CD4-positive, alpha-beta T cell treated with Interleukin-17A for 4 hours (primary cell): ENCODE results near the gene LCE3C.
"Not testable (repeated sequence)": the region's sequence is repeated elsewhere in the genome, so short reads cannot be mapped to it uniquely, and the experiment has no call there.

Source experiments
- DNase-seq: peaks from one replicate; pipeline ENCODE4 v3.0.0-alpha.2; 2020; ENCODE audit warnings: mixed read lengths

LCE3C gene, protein sequence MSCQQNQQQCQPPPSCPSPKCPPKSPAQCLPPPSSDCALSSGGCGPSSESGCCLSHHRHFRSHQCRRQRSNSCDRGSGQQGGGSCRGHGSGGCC

DNA sequence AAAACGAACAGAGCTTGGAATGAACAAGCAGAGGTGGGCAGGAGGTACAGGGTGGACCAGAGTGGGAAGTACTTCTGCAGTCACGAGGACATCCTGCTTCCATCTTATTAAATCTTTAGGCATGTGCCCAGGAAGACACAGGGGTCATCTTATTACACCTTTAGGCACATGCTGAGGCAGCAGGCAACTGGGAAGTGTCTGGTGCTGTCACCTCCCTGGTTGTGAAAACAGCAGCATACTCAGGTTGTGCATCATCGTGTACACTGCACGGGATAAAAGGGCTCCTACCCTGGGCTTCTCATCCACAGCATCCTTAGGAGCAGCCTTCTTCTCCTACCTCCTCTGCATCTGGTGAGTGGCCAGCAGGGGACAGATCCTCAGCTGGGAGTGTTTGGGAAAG, at the start of gene LCE3C:
LCE3C (plus strand) TSS at position 301 of the 400 bp plus-strand sequence. CDS start 498 bp downstream, outside the sequence.
- DNase-seq, result no peak

DNA sequence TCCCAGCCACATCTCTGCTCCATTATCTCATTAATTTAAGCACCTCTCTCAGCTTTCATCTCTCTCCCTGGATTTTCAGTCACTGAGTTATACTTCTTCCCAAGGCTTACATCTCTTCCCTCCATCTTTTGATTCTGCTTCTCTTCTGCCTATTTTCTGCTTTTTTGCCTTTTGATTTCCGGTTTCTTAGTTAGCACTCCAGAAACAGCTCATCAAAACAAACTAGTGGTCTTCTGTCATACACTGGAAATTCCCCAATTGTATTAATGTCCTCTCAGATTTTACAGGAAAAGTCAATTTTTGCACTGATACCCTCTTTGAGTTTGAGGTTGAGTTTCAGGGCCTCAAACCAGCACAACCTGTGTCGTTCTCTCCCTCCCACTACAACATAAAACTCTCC, 34.9 kb upstream of the LCE3C start:
- no peak for DNase-seq

DNA sequence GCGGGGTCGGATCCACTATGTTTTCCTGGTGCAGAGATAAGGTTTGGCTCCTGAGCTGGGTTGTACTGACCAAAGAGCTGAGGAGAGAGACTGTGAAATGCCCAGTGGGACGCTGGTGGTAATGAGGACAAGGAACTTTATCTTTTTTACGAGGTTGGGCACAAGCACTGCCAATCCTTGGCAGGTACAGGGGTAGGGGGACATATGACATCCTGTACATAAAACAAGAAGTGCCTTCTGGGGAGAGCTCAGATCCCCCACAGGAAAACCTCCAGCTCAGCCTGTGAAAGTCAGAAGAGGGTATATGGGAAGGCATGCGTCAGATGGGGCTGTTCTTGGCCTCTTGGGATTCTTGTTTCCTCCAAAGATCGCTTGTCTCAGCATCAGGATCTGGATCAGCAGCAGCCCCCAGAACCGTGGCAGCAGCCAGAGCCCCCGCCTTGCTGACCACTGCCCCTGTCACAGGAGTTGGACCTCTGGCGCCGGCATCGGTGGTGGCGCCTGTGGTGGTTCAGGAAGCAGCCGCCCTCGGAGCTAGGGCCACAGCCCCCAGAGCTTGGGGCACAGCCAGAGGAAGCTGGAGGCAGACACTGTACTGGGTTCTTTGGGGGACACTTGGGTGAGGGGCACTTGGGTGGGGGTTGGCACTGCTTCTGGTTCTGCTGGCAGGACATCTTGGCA, 34.4 kb upstream of the LCE3C start:
- no peak for DNase-seq

DNA sequence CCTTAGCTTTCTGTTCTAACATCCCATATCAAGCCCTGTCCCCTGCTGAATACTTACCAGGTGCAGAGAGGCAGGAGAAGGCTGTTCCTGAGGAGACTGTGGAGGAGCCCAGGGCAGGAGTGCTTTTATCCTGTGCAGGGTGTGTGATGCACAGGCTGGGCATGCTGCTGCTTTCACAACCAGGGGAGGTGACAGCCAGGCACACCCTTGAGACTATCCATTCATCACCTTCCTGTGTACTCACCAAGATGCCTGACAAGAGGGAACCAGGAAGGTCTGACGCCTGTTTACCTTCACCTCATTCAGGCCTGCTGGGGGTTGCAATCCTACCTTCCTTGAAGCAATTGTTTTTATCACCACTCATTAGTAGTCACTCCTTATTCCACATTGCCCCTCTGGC, 33.4 kb upstream of the LCE3C start, which contains the start of gene LCE3E:
LCE3E (minus strand) TSS at position 100 of the 400 bp plus-strand sequence. CDS start 572 bp downstream, outside the sequence.
- no peak for DNase-seq

DNA sequence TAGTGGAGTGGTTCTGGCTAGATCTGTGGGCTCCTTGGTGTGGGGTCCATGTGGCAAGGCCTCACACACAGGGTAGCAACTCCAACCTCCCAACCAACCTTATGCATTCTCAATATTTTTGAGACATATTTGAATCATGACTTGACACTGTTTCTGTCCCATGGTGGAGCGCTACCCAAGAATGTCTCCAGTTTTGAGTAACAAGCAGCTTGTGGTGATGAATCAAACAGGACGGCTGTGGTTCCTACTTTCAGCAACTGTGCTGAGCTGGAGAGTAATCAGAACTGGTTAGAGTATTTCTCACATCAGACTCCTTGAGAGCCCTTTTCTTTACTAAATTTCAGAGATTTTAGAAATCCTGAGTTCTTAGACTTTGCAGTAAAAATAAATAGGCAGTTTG, 22.9 kb upstream of the LCE3C start:
- DNase-seq, result no peak

DNA sequence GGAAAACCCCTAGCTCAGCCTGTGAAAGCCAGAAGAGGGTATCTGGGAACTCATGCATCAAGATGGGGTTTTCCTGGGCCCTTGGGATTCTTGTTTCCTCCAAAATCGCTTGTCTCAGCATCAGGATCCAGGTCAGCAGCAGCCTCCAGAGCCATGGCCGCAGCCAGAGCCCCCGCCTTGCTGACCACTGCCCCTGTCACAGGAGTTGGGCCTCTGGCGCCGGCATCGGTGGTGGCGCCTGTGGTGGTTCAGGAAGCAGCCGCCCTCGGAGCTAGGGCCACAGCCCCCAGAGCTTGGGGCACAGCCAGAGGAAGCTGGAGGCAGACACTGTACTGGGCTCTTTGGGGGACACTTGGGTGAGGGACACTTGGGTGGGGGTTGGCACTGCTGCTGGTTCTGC, 20.5 kb upstream of the LCE3C start:
- DNase-seq, result not testable (repeated sequence)

DNA sequence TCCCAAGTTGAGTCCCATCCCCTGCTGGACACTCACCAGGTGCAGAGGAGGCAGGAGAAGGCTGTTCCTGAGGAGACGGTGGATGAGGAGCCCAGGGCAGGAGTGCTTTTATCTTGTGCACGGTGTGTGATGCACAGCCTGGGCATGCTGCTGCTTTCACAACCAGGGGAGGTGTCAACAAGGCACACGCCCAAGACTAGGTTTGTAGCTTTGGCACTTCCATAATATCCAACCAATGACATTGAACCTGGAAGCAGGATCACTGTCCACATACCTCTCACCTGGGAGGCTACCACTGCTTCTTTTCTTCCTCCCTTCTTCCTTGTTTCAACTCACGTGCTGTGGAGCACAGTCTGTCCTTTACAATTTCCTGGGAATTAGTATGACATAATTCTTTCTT, 19.6 kb upstream of the LCE3C start, which contains the start of gene LCE3D:
LCE3D (minus strand) TSS at position 84 of the 400 bp plus-strand sequence. CDS start 580 bp downstream, outside the sequence.
- DNase-seq, result no peak

DNA sequence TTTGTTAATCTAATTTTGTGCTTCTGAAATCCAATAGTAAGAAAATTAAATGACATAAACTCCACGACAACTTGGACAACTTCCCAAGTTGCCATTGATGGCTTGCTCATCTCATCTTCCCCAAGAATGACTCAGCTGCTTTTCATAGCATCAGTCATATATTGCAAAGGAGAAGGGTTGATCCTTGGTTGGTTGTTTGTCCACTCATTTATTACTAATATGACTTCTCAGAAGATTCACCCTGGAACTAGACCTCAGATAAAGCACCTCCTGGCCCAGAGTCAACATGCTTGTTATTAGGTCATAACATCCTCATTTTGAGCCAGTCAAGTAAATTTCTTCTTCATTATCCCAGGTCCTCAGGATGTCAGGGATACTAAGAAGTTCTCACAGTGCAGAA, 17.4 kb upstream of the LCE3C start:
- DNase-seq, result no peak

DNA sequence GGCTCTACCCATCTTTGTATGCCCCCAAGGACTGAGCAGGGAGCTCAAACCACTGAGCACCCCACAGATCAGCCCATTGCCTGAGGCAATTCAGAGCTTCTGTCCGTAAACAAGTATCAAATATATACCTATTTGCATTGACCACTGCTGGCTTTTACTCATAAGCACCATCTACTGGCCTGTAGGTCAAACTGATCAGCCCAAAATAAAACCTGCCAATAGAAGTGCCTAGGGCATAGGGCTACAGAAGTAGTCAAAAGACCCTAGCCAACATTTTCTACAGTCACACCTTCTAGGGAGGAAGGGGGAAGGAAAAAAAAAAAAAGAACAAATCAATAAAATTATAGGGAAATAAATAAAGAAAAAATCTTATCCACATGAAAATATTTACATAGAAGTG, 14.4 kb upstream of the LCE3C start:
- DNase-seq, result no peak

DNA sequence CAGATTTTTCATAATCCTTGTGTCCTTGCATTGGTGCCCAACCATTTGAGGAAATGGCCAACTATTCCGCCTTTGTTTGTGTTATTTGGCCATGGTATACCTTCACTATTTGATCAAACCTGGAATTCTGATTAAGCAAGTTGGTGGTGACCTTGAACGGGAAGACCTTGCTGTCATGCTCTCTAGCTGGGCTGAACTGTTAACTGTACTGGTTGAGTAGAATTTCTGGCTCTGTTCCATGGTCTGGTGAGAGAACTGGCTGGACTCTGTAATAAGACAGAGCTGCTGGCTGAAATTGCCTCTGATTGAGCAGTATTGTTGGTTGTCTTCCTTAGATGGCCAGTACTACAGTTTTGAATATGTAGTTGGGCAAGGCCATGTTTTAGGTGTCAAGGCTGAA, 3.0 kb upstream of the LCE3C start:
- no peak for DNase-seq

DNA sequence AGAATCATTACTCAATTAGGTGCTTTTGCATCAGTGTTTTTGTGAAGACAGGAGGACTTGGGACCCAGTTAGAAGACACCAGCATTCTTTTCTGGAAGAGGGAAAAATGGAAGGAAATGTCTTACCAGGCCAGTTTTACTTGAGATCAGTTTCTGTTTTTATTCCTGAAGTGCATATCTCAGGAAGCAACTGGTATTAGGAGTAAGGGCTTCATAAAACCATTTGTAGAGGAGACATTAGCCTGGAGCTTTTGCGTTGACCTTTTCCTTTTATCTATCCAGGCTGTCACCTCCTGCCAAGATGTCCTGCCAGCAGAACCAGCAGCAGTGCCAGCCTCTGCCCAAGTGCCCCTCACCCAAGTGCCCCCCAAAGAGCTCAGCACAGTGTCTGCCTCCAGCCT, 13.5 kb downstream of the LCE3C start, which contains the start of gene LCE3B:
LCE3B (plus strand) TSS at position 301 of the 400 bp plus-strand sequence; CDS start at position 301, 0 bp downstream.
- DNase-seq, result no peak

DNA sequence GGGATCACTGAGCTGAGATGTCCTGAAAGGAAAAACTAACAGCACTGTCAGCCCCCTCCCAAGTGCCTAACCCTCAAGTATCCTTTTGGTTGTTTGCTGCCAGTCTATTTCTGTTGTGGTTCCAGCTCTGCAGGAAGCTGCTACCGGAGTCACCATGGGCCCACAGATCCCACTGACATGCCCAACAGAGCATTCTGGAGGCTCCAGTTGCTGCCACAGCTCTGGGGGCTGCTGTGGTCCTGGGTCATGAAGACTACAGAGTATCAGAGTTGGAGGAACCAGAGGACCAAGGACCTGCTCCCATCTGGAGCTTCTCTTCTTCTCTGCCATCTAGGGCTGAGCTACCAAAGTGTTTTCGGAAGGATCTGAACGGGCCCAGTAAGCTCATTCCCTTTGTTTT, 22.0 kb downstream of the LCE3C start:
- DNase-seq, result no peak

DNA sequence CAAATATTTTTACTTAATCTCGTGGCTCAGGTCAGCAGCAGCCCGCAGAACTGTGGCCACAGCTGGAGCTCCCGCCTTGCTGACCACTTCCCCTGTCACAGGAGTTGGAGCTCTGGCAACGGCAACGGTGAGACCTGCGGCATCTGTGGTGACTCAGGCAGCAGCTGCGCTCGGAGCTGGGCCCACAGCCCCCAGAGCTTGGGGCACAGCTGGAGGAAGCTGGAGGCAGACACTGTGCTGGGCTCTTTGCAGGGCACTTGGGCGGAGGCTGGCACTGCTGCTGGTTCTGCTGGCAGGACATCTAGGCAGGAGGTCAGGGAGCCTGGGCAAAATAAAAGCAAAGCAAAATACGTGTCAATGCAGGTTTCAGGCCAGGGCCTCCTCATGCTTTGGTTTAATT, 22.8 kb downstream of the LCE3C start, which contains the start of gene LCE3A:
LCE3A (minus strand) TSS at position 301 of the 400 bp plus-strand sequence; CDS start at position 301, 0 bp downstream.
- DNase-seq, result no peak

DNA sequence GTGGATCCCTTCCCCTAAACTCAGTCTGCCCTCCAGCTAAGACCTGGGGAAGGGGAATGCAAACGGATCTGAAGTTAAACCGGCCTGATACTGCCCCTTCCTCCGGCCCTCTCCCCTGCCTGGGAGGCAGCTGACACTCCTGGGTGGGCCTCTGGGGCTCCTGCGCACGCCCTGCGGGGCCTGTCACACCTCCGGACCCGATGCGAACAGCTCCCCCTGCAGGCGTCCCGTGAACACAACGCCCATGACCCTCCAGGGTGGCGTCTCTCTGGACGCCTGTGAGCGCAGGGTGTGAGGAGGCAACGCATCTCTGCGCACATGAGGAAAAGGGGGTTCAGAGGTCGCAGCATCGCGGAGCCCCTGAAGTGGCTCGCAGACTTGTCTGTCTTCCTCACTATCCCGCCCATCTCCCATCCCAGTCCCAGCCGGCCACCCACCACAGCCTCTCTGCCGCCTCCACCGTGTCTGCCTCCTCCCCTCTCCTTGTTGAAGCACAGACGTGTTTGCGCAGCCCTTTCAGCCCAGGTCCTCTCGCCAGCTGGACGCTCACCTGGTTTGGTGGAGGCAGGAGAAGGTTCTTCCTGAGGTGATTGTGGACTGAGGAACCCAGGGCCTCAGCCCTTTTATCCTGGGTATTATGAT, 23.3 kb downstream of the LCE3C start:
- DNase-seq, result no peak

DNA sequence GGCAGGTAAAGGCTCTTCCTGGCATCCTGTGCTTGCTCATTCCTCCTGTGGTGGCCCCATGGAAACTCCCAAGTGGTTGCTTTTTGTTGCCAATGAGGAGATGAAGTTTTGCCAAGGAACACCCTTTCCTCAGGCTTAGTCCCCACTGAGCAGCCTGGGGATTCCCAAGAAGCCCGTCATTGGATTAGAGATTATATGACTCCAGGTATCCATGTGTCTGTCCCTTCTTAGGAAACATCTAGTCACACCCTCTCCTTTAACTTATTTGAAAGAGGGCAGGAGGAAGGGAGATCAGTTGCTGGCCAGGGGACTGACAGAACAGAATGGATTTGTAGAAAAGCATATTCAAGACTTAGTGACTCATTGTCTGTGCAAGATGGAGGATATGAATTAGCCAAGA, 26.7 kb downstream of the LCE3C start:
- no peak for DNase-seq

DNA sequence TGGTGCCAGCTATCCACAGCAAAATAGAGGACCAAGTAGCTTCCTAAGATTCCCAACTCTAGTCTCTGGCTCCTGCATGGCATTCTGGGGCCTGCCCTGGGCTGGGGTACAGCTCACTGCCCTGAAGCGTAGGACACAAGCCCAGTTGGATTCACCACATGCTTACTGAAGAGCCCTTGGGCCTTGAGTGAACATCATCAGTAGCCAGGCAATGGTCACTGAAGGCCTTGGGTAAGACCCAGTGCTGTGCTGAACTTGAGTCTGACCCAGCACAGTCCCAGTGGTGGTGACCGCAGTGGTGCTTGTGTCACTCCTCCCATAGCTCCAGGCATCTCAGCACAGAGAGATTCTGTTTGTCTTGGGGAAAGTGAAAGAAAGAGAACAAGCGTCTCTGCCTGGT, 30.6 kb downstream of the LCE3C start:
- no peak for DNase-seq

DNA sequence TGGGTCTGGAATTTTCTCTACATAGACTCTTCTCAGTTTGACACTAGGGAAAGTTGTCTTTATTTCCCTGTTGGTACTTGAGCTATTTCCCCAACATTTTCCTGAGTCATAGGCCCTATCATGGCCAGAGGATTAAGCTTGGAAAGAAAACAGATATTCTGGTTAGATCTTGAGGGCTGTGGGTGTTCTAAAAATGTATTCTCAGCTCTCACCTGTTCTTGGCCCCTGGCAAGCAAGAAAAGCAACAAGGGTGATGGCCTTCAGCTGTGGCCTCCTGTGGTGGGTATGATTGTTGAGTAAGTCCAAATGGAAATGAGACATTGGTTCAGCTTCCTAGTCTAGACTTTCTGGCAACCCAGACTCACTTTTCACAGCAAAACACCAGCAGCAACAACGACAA, 40.3 kb downstream of the LCE3C start:
- no peak for DNase-seq

DNA sequence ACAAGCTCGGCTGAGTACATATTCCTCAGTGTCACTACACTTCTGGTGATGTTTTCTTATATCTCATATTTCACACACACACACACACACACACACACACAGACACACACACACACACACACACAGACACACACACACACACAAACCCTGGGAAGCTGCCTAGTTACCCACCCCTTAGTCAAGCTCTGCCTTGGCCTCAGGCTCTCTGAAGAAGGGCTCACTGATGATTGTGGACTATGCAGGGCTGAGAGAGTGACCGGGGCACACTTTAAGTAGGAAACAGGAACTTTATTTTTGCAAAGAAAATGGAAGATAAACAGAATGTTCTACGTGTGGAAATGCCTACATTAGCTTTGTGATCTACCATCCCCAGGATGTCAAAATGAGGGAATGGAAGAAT, 43.9 kb downstream of the LCE3C start:
- no peak for DNase-seq

DNA sequence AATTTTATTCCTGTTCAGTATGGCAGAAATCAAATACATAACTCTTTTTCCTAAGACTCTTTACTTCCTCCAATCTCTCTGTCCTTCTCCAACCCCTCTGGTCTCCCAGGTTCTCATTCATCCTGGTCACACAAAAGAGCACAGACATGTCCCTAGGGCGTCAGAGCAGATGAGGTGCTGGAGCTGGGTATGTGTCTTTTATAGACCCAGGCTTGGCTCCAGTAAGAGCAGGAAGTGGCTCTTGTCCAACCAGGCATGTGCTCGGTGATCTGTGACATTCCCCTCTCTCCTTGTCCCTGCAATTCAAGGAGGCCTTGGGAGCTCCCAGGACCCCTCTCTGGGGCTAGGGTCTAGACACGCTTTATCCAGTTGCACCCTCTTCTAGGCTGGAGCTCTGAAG, 45.1 kb downstream of the LCE3C start:
- DNase-seq, result no peak

DNA sequence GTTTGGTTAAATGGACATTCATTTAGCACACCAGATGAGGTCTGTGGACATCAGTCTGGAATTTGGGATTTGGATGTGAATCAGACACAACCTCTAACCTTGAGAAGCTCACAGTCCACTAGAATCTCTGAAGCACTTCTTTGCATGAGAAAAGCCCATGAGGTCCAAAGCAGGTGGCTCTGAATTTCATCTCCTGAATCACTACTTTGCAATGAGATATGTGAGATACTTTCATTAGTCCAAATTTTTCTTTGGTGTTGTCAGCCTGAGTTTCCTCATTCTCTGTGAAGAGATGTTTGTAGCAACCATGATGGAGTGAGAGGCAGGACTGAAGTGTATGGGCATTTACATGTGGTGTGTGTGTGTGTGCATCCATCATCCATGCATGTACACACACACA, 46.6 kb downstream of the LCE3C start:
- no peak for DNase-seq
